COLO668 (cell line): Measurements from ENCODE around the gene NOL3.

Source experiments
- DNase-seq: peaks from one replicate; lab custom pipeline; 2025; ENCODE audit not compliant: unreplicated experiment; lab: John Stamatoyannopoulos, UW

The NOL3 gene

GRCh38 chr16:67154578-67155294 lies 15.6 kb upstream of the NOL3 start:
- no peak for DNase-seq

- DNase-seq: peak; percentile 88
Measured at GRCh38 chr16:67155295-67156142, 14.8 kb upstream of the NOL3 start.

- DNase-seq: no peak
Measured at GRCh38 chr16:67156143-67156844, 14.0 kb upstream of the NOL3 start.

GRCh38 chr16:67157106-67157748 lies 13.1 kb upstream of the NOL3 start:
- DNase-seq: no peak

- DNase-seq: peak; percentile 14
Measured at GRCh38 chr16:67157892-67158635, 12.3 kb upstream of the NOL3 start.

- peak; percentile 54 for DNase-seq
Measured at GRCh38 chr16:67158637-67159600, 11.4 kb upstream of the NOL3 start.

GRCh38 chr16:67161595-67162058 lies 8.7 kb upstream of the NOL3 start:
- DNase-seq: peak; percentile 37

- DNase-seq: no peak
Measured at GRCh38 chr16:67162506-67163163, 7.7 kb upstream of the NOL3 start.

GRCh38 chr16:67163164-67163998 lies 7.0 kb upstream of the NOL3 start:
- DNase-seq: no peak

- DNase-seq: no peak
Measured at GRCh38 chr16:67163999-67164558, 6.3 kb upstream of the NOL3 start.

GRCh38 chr16:67164599-67165061 lies 5.7 kb upstream of the NOL3 start, which contains the start of gene HSF4:
Gene HSF4 (plus strand): TSS chr16:67164745. CDS start chr16:67164812, 67 bp downstream.
- DNase-seq: peak; percentile 9

- DNase-seq: no peak
Measured at GRCh38 chr16:67165121-67166078, 4.9 kb upstream of the NOL3 start.

GRCh38 chr16:67166110-67166547 lies 4.2 kb upstream of the NOL3 start:
- DNase-seq: no peak

- DNase-seq: no peak
Measured at GRCh38 chr16:67166598-67167168, 3.7 kb upstream of the NOL3 start.

GRCh38 chr16:67167588-67167987 lies 2.8 kb upstream of the NOL3 start:
- DNase-seq: no peak

GRCh38 chr16:67169011-67169451 lies 1.3 kb upstream of the NOL3 start:
- no peak for DNase-seq
